Keratinocyte (primary cell): ENCODE results near the gene GNPAT. TPM values are rescaled to one million over a fixed set of nuclear protein-coding genes. Genes with fewer than 3 reads are reported as not detected.

Source experiments
- DNase-seq: peaks from one replicate; pipeline ENCODE4 v3.0.0-alpha.2; 2011; ENCODE audit warnings: low read depth, missing footprints, low spot score
- FAIRE-seq: peaks from 2 replicates; lab custom pipeline; 2011; peaks lifted over from hg19 to GRCh38; lab: Jason Lieb, UNC
- H2AFZ ChIP-seq: 2 replicates; pipeline ENCODE4 v1.6.0; 2012; ENCODE audit warnings: low read length, control low read depth, inconsistent platforms; ENCODE audit not compliant: control insufficient read depth
- H3K27ac ChIP-seq: 2 replicates; pipeline ENCODE4 v1.5.1; 2011; ENCODE audit warnings: low read length; ENCODE audit not compliant: control insufficient read depth, insufficient read depth
- H3K27me3 ChIP-seq: 3 replicates; pipeline ENCODE4 v1.6.0; 2011; ENCODE audit warnings: low read length; ENCODE audit not compliant: control insufficient read depth, insufficient read depth; ENCODE audit errors: extremely low read depth
- H3K36me3 ChIP-seq, 2 experiments: 2 replicates in 1 of 2; 3 replicates in 1 of 2; pipeline ENCODE4 v1.5.1; 2011; ENCODE audit warnings: low read length in 2 of 2, mild to moderate bottlenecking in 1 of 2; ENCODE audit not compliant: control insufficient read depth in 2 of 2, insufficient read depth in 2 of 2; ENCODE audit errors: extremely low read depth in 1 of 2
- H3K4me1 ChIP-seq: 3 replicates; pipeline ENCODE4 v1.5.1; 2011; ENCODE audit warnings: low read length; ENCODE audit not compliant: control insufficient read depth, insufficient read depth; ENCODE audit errors: extremely low read depth
- H3K4me2 ChIP-seq: 3 replicates; pipeline ENCODE4 v1.6.0; 2011; ENCODE audit warnings: low read depth, low read length; ENCODE audit not compliant: control insufficient read depth, insufficient read depth; ENCODE audit errors: extremely low read depth
- H3K4me3 ChIP-seq, 3 experiments: fragments of 200-600 bp in 1 of 3; sonication (generic) in 1 of 3; 2 replicates in 2 of 3; 3 replicates in 1 of 3; pipeline ENCODE4 v1.5.1; 2011 to 2016; ENCODE audit warnings: low read length in 3 of 3, mild to moderate bottlenecking in 3 of 3, control low read depth in 2 of 3, inconsistent platforms in 1 of 3, low read depth in 1 of 3, mixed read lengths in 1 of 3, mixed run types in 1 of 3, moderate library complexity in 1 of 3; ENCODE audit not compliant: control insufficient read depth in 2 of 3, insufficient read depth in 2 of 3; ENCODE audit errors: extremely low read depth in 1 of 3
- H3K79me2 ChIP-seq: 2 replicates; pipeline ENCODE4 v1.6.0; 2012; ENCODE audit warnings: low read length; ENCODE audit not compliant: control insufficient read depth, insufficient read depth
- H3K9ac ChIP-seq: 3 replicates; pipeline ENCODE4 v1.6.0; 2011; ENCODE audit warnings: low read length; ENCODE audit not compliant: control insufficient read depth, insufficient read depth; ENCODE audit errors: extremely low read depth
- H3K9me1 ChIP-seq: 3 replicates; pipeline ENCODE4 v1.6.0; 2011; ENCODE audit warnings: low read length; ENCODE audit not compliant: control insufficient read depth, insufficient read depth; ENCODE audit errors: extremely low read depth
- H3K9me3 ChIP-seq: 2 replicates; pipeline ENCODE4 v1.5.1; 2012; ENCODE audit warnings: low read depth, low read length; ENCODE audit not compliant: control insufficient read depth
- H4K20me1 ChIP-seq: 3 replicates; pipeline ENCODE4 v1.6.0; 2011; ENCODE audit warnings: low read length; ENCODE audit not compliant: control insufficient read depth, insufficient read depth; ENCODE audit errors: extremely low read depth
- CTCF ChIP-seq, 3 experiments: IDR thresholded peaks in 1 of 3; conservative IDR thresholded peaks in 1 of 3; optimal IDR thresholded peaks in 1 of 3; 2 replicates in 2 of 3; 3 replicates in 1 of 3; pipeline versions ENCODE3 to v1.5.1; 2011; ENCODE audit warnings: low read length in 3 of 3, mild to moderate bottlenecking in 3 of 3, moderate library complexity in 2 of 3, control low read depth in 1 of 3, inconsistent platforms in 1 of 3; ENCODE audit not compliant: insufficient read depth in 2 of 3; ENCODE audit errors: extremely low read depth in 1 of 3
- EZH2 ChIP-seq: IDR thresholded peaks from one replicate; pipeline ENCODE4 v1.6.1; 2012; ENCODE audit warnings: inconsistent platforms, mild to moderate bottlenecking, low read length, moderate library complexity
- dilution Hi-C: fragments of 300-500 bp; cut with MboI; formaldehyde crosslinking; loops from one replicate; pipeline ENCODE4 v1.7.0; 2020; ENCODE audit warnings: low sequenced_read_pairs; ENCODE audit not compliant: extremely low pct_ligation_motif_present
- polyA plus RNA-seq, 5 experiments: library from polyadenylated mRNA; depleted of rRNA in 3 of 5; stranded (reverse) in 3 of 5; stranded (forward) in 1 of 5; unstranded in 1 of 5; fragments of >200 nt; gene quantifications; 1 replicate in 1 of 5; 2 replicates in 3 of 5; 3 replicates in 1 of 5; pipeline versions ENCODE4 v1.2.1 to v1.2.3, GENCODE V29; 2011 to 2012; ENCODE audit warnings: missing spikeins in 2 of 5, low read depth in 1 of 5, low replicate concordance in 1 of 5

Gene GNPAT
- polyA plus RNA-seq, 1 donor (not counting 4 experiments of a cell fraction or from before 2014, with no cell fraction given) = 39.9 TPM

- Histone ChIP-seq H3K9me1 (no peaks in the 10 kb centered on the region), H2AFZ (no peak overlapping the region), H3K9me3 (no peaks in the 10 kb centered on the region), H3K79me2 (peaks cover 25% of the 10 kb centered on the region), H3K27me3 (no peaks in the 10 kb centered on the region), H3K4me2 (no peak overlapping the region), H3K9ac (no peak overlapping the region), H3K27ac (no peak overlapping the region), H3K36me3 (peaks cover 11 to 20% of the 10 kb centered on the region in 2 experiments), H3K4me1 (no peaks in the 10 kb centered on the region), H3K4me3 (no peak overlapping the region), H4K20me1 (no peaks in the 10 kb centered on the region)
- FAIRE-seq (no peak), DNase-seq (no peak)
- dilution Hi-C loops = no loop called here
- no peak for TF ChIP-seq EZH2
- no peak for TF ChIP-seq CTCF (optimal IDR thresholded peaks at IDR 0.05 in 1 of 3, IDR thresholded peaks at IDR 0.05 in 1 of 3, conservative IDR thresholded peaks at IDR 0.05 in 1 of 3; ENCODE audit: extremely low read depth in 1 of 3, insufficient read depth in 2 of 3, low read length in 3 of 3)
These were observed 7.9 kb upstream of the GNPAT start for GRCh38 chr1:231232870-231233734.

GRCh38 chr1:231233735-231234417 is 7.1 kb upstream of the GNPAT start:
- Histone ChIP-seq H3K79me2 (peaks cover 26% of the 10 kb centered on the region), H3K4me1 (no peaks in the 10 kb centered on the region), H3K9me3 (no peaks in the 10 kb centered on the region), H3K9ac (no peak overlapping the region), H3K27me3 (no peaks in the 10 kb centered on the region), H3K9me1 (no peaks in the 10 kb centered on the region), H2AFZ (no peak overlapping the region), H3K36me3 (peaks cover 17 to 24% of the 10 kb centered on the region in 2 experiments), H4K20me1 (no peaks in the 10 kb centered on the region), H3K4me3 (no peak overlapping the region), H3K27ac (no peak overlapping the region), H3K4me2 (no peak overlapping the region)
- FAIRE-seq (no peak), DNase-seq (no peak)
- dilution Hi-C loops = no loop called here
- TF ChIP-seq CTCF (optimal IDR thresholded peaks at IDR 0.05 in 1 of 3, IDR thresholded peaks at IDR 0.05 in 1 of 3, conservative IDR thresholded peaks at IDR 0.05 in 1 of 3; ENCODE audit: extremely low read depth in 1 of 3, insufficient read depth in 2 of 3, low read length in 3 of 3) = no peak
- TF ChIP-seq EZH2 = no peak
